Endothelial cell of umbilical vein (primary cell): Measurements from ENCODE around the gene SERPINA3. TPM values are rescaled to one million over a fixed set of nuclear protein-coding genes. Genes with fewer than 3 reads are reported as not detected.

Experiments used
- BruUV-seq: library from RNA; stranded (reverse); fragments of 400-500 nt; replicated peaks from 2 replicates; lab custom pipeline; 2021; lab: Mats Ljungman, UMichigan
- CTCF ChIA-PET: fragments of 300-600, 350-600 bp; sonication (Branson Sonifier 250); formaldehyde crosslinking; loops from one replicate; lab custom pipeline; 2021; ENCODE audit warnings: antibody characterized with exemption, inconsistent platforms; lab: Charles Lee
- POLR2A ChIA-PET: fragments of 300-600, 350-600 bp; sonication (Branson Sonifier 250); formaldehyde crosslinking; loops from one replicate; lab custom pipeline; 2021; ENCODE audit warnings: antibody characterized with exemption, inconsistent platforms; lab: Charles Lee
- DNase-seq: peaks from one replicate; pipeline ENCODE4 v3.0.0-alpha.2; 2011; ENCODE audit warnings: low read depth, low spot score
- FAIRE-seq: peaks from 2 replicates; lab custom pipeline; 2011; peaks lifted over from hg19 to GRCh38; lab: Jason Lieb, UNC
- H2AFZ ChIP-seq: 2 replicates; pipeline ENCODE4 v1.6.0; 2012; ENCODE audit warnings: low read depth, low read length, control low read depth, inconsistent platforms
- H3K27ac ChIP-seq: 2 replicates; pipeline ENCODE4 v1.5.1; 2011; ENCODE audit warnings: low read depth, mild to moderate bottlenecking, control low read depth, low read length, moderate library complexity; ENCODE audit not compliant: insufficient read depth
- H3K27me3 ChIP-seq, 2 experiments: 2 replicates each; pipeline versions ENCODE4 v1.6.0 to v1.6.1; 2011; ENCODE audit warnings: low read length in 2 of 2, mixed read lengths in 1 of 2; ENCODE audit not compliant: control insufficient read depth in 2 of 2, insufficient read depth in 2 of 2
- H3K36me3 ChIP-seq, 2 experiments: 2 replicates in 1 of 2; 3 replicates in 1 of 2; pipeline ENCODE4 v1.5.1; 2011; ENCODE audit warnings: low read length in 2 of 2, mild to moderate bottlenecking in 1 of 2, moderate library complexity in 1 of 2; ENCODE audit not compliant: control insufficient read depth in 2 of 2, insufficient read depth in 2 of 2; ENCODE audit errors: extremely low read depth in 1 of 2
- H3K4me1 ChIP-seq: 3 replicates; pipeline ENCODE4 v1.5.1; 2011; ENCODE audit warnings: mild to moderate bottlenecking, low read length; ENCODE audit not compliant: control insufficient read depth, insufficient read depth; ENCODE audit errors: extremely low read depth
- H3K4me2 ChIP-seq: 2 replicates; pipeline ENCODE4 v1.6.1; 2011; ENCODE audit warnings: low read length, control low read depth, mixed read lengths; ENCODE audit not compliant: insufficient read depth
- H3K4me3 ChIP-seq, 3 experiments: fragments of 200-600 bp in 1 of 3; sonication (generic), shearing (Covaris generic) in 1 of 3; replicated peaks in 1 of 3; 2 replicates each; pipeline ENCODE4 v1.5.1; 2011 to 2016; ENCODE audit warnings: control low read depth in 3 of 3, low read length in 3 of 3, mild to moderate bottlenecking in 2 of 3, inconsistent platforms in 1 of 3, low read depth in 1 of 3, moderate library complexity in 1 of 3; ENCODE audit not compliant: insufficient read depth in 1 of 3
- H3K79me2 ChIP-seq: 2 replicates; pipeline ENCODE4 v1.6.0; 2012; ENCODE audit warnings: low read length, inconsistent platforms; ENCODE audit not compliant: control insufficient read depth, insufficient read depth
- H3K9ac ChIP-seq: replicated peaks from 2 replicates; pipeline ENCODE3; 2011; ENCODE audit warnings: low read length, control low read depth; ENCODE audit not compliant: insufficient read depth; ENCODE audit errors: extremely low read depth
- H3K9me1 ChIP-seq: replicated peaks from 3 replicates; pipeline ENCODE4 v1.6.0; 2011; ENCODE audit warnings: mild to moderate bottlenecking, low read length; ENCODE audit not compliant: control insufficient read depth, insufficient read depth; ENCODE audit errors: extremely low read depth
- H3K9me3 ChIP-seq: replicated peaks from 2 replicates; pipeline ENCODE4 v1.5.1; 2012; ENCODE audit warnings: low read length, inconsistent platforms; ENCODE audit not compliant: control insufficient read depth, insufficient read depth
- H4K20me1 ChIP-seq: replicated peaks from 2 replicates; pipeline ENCODE3; 2011; ENCODE audit warnings: mild to moderate bottlenecking, low read length; ENCODE audit not compliant: control insufficient read depth, insufficient read depth; ENCODE audit errors: extremely low read depth
- CTCF ChIP-seq, 2 donors: IDR thresholded peaks; 1 replicate in 1 of 2; 2 replicates in 1 of 2; pipeline ENCODE4 v1.5.1; 2011; ENCODE audit warnings: low read length in 2 of 2, mild to moderate bottlenecking in 2 of 2, moderate library complexity in 2 of 2, control low read depth in 1 of 2, inconsistent platforms in 1 of 2, low read depth in 1 of 2; ENCODE audit not compliant: insufficient read depth in 1 of 2; ENCODE audit errors: extremely low read depth in 1 of 2
- EZH2 ChIP-seq: IDR thresholded peaks from 2 replicates; pipeline ENCODE4 v1.6.1; 2012; ENCODE audit warnings: borderline replicate concordance, low read depth, mild to moderate bottlenecking, moderate library complexity, low read length, inconsistent platforms; ENCODE audit not compliant: severe bottlenecking
- FOS ChIP-seq: IDR thresholded peaks from 2 replicates; pipeline ENCODE4 v1.6.1; 2011; ENCODE audit warnings: mild to moderate bottlenecking, low read length, moderate library complexity, borderline replicate concordance; ENCODE audit not compliant: insufficient read depth
- GATA2 ChIP-seq: IDR thresholded peaks from 2 replicates; pipeline ENCODE4 v1.7.0; 2011; ENCODE audit warnings: low read depth, mild to moderate bottlenecking, moderate library complexity, mixed read lengths, low read length; ENCODE audit not compliant: insufficient read length, insufficient read depth
- JUN ChIP-seq: IDR thresholded peaks from 2 replicates; pipeline ENCODE4 v1.6.1; 2011; ENCODE audit warnings: borderline replicate concordance, low read depth; ENCODE audit not compliant: insufficient read length, insufficient read depth
- MAX ChIP-seq: IDR thresholded peaks from 2 replicates; pipeline ENCODE4 v1.6.1; 2011; ENCODE audit not compliant: insufficient read depth, insufficient read length
- MYC ChIP-seq: IDR thresholded peaks from one replicate; pipeline ENCODE4 v1.6.1; 2011; ENCODE audit warnings: mild to moderate bottlenecking, low read depth, low read length
- POLR2A ChIP-seq: IDR thresholded peaks from 2 replicates; pipeline ENCODE4 v1.6.1; 2012; ENCODE audit warnings: low read depth, mild to moderate bottlenecking, control low read depth, low read length
- POLR2AphosphoS5 ChIP-seq: IDR thresholded peaks from 2 replicates; pipeline ENCODE4 v1.6.1; 2012; ENCODE audit warnings: low read depth, mild to moderate bottlenecking, control low read depth, low read length, moderate library complexity; ENCODE audit not compliant: insufficient read depth
- dilution Hi-C: fragments of 300-500 bp; cut with MboI; formaldehyde crosslinking; loops from one replicate; pipeline ENCODE4 v1.15.0; 2019; ENCODE audit warnings: low sequenced_read_pairs; ENCODE audit not compliant: extremely low pct_ligation_motif_present
- intact Hi-C: fragments of 100-400 bp; cut with micrococcal nuclease; formaldehyde crosslinking; loops from one replicate; pipeline ENCODE4 v1.10.0; 2022
- polyA plus RNA-seq, 4 experiments: library from polyadenylated mRNA; depleted of rRNA in 3 of 4; stranded (reverse) in 3 of 4; unstranded in 1 of 4; fragments of >200 nt; gene quantifications; 2 replicates each; pipeline versions ENCODE4 v1.2.1 to v1.2.3, GENCODE V29; 2011 to 2012; ENCODE audit warnings: missing spikeins in 1 of 4
- total RNA-seq: library from RNA; stranded (reverse); gene quantifications from 2 replicates; pipeline ENCODE4 v1.2.3, GENCODE V29; 2021

The SERPINA3 gene
- total and polyA plus RNA-seq, 2 donors (not counting 3 experiments of a cell fraction or from before 2014, with no cell fraction given): not detected

GRCh38 chr14:94650806-94651805, 38.9 kb downstream of the SERPINA3 start:
- ChIA-PET CTCF (no interaction called here), POLR2A (no interaction called here)
- no peaks in the 10 kb centered on the region for H3K9me1 ChIP-seq
- no peaks in the 10 kb centered on the region for H3K27me3 ChIP-seq
- no peaks in the 10 kb centered on the region for H3K79me2 ChIP-seq
- no peak for FAIRE-seq
- H3K4me2 ChIP-seq: no peak overlapping the region
- no peak overlapping the region for H3K9ac ChIP-seq
- intact Hi-C loops (no loop called here), dilution Hi-C loops (no loop called here)
- H4K20me1 ChIP-seq: no peaks in the 10 kb centered on the region
- no peak for DNase-seq
- H3K4me1 ChIP-seq: no peaks in the 10 kb centered on the region
- TF ChIP-seq POLR2AphosphoS5: no peak
- TF ChIP-seq GATA2: no peak
- TF ChIP-seq POLR2A: no peak
- TF ChIP-seq JUN: no peak
- no peak for TF ChIP-seq FOS
- TF ChIP-seq MAX: no peak
- no peak for TF ChIP-seq EZH2
- no peak for TF ChIP-seq MYC
- no peak for TF ChIP-seq CTCF (IDR thresholded peaks at IDR 0.05; ENCODE audit: extremely low read depth in 1 of 2, insufficient read depth in 1 of 2, low read depth in 1 of 2, low read length in 2 of 2)
- H3K36me3 ChIP-seq: no peaks in the 10 kb centered on the region
- no peak overlapping the region for H3K4me3 ChIP-seq
- no peaks in the 10 kb centered on the region for H3K9me3 ChIP-seq
- no peak overlapping the region for H2AFZ ChIP-seq
- no TSS peak for BruUV-seq
- no peak overlapping the region for H3K27ac ChIP-seq
